Testis (tissue), 2 donors: ENCODE data around the gene NOSIP.

Experiments used
- CTCF ChIP-seq, 3 experiments: fragments of 450-650 bp in 2 of 3; fragments of 200-600 bp in 1 of 3; sonication (generic) in 1 of 3; IDR thresholded peaks; one replicate each; pipeline ENCODE4 v1.5.1; 2016 to 2019; ENCODE audit warnings: antibody characterized with exemption in 3 of 3, mild to moderate bottlenecking in 2 of 3, moderate library complexity in 1 of 3
- POLR2A ChIP-seq: fragments of 450-650 bp; IDR thresholded peaks from one replicate; pipeline ENCODE4 v1.6.1; 2017; ENCODE audit warnings: antibody characterized with exemption, mild to moderate bottlenecking, moderate library complexity

DNA sequence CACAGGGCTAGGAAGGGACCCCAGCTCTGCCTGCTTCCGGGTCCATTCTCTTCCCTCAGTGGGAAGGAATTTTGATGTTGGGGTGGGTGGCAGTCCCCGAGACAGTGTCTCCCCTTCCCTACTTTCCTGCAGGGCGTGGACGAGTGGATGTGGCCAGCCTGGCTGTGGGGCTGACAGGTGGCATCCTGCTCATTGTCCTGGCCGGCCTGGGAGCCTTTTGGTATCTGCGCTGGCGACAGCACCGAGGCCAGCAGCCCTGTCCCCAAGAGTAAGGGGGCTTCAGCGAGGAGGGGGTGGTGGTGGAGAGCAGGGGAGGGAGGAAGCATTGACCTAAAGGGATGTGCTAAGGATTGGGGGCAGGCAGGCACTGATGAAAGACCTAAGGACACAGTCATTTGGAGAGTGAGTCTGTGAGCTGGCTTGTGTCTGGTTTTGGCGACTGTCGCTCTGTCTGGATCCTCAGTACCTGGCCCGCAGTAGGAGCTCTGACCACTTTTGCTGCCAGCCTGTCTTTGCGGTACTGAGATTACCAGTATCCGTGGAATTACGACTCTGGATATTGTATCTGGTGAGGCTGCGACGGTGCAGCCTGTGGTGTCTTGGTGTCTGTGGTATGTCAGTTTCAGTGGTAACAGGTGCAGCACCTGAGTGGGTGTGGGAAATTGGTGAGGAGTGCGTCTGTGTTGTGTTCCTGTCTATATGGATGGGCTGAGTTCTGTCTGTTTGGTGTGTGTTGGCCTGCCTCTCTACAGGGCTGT lies 8.2 kb upstream of the NOSIP start:
- TF ChIP-seq CTCF (IDR thresholded peaks at IDR 0.05) (no peak), POLR2A (no peak)
